ENCODE results near the gene AOC2. TPM values are rescaled to one million over a fixed set of nuclear protein-coding genes. Genes with fewer than 3 reads are reported as not detected.

AOC2 gene
- total and polyA plus RNA-seq, 2 of the 13 experiments (the other 11 are each of a cell fraction or from before 2014, with no cell fraction given) = 1.2 to 3.3 TPM

- no peak for TF ChIP-seq GMEB1 (CRISPR knock-in tag; IDR thresholded peaks at IDR 0.05; ENCODE audit: borderline replicate concordance)
- TF ChIP-seq, protein P1, sequence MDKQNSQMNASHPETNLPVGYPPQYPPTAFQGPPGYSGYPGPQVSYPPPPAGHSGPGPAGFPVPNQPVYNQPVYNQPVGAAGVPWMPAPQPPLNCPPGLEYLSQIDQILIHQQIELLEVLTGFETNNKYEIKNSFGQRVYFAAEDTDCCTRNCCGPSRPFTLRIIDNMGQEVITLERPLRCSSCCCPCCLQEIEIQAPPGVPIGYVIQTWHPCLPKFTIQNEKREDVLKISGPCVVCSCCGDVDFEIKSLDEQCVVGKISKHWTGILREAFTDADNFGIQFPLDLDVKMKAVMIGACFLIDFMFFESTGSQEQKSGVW (CRISPR knock-in tag; IDR thresholded peaks at IDR 0.05; ENCODE audit: borderline replicate concordance) = no peak
- no peak for TF ChIP-seq SMARCE1 (IDR thresholded peaks at IDR 0.05; ENCODE audit: borderline replicate concordance)
- TF ChIP-seq SNAPC2 (CRISPR knock-in tag; IDR thresholded peaks at IDR 0.05) = no peak
- no peak for TF ChIP-seq NFIB (CRISPR knock-in tag; IDR thresholded peaks at IDR 0.05; ENCODE audit: borderline replicate concordance)
- no peak for TF ChIP-seq JUNB (CRISPR knock-in tag; IDR thresholded peaks at IDR 0.05; ENCODE audit: borderline replicate concordance)
- 0 out of 2 replicates have a peak, but pooled peaks have one; percentile 13 for TF ChIP-seq KDM4B (CRISPR knock-in tag; IDR thresholded peaks at IDR 0.05)
- peak; percentile 86; the same call in 1 of the 2 replicates for TF ChIP-seq ZNF788 (CRISPR knock-in tag; IDR thresholded peaks at IDR 0.05; ENCODE audit: borderline replicate concordance)
- TF ChIP-seq ZBTB40 (IDR thresholded peaks at IDR 0.05) = no peak
- peak; percentile 64; the same call in 1 of the 2 replicates for TF ChIP-seq ZBTB40 (CRISPR knock-in tag; IDR thresholded peaks at IDR 0.05)
- no peak for TF ChIP-seq NFYC (CRISPR knock-in tag; IDR thresholded peaks at IDR 0.05)
- TF ChIP-seq, protein P2, sequence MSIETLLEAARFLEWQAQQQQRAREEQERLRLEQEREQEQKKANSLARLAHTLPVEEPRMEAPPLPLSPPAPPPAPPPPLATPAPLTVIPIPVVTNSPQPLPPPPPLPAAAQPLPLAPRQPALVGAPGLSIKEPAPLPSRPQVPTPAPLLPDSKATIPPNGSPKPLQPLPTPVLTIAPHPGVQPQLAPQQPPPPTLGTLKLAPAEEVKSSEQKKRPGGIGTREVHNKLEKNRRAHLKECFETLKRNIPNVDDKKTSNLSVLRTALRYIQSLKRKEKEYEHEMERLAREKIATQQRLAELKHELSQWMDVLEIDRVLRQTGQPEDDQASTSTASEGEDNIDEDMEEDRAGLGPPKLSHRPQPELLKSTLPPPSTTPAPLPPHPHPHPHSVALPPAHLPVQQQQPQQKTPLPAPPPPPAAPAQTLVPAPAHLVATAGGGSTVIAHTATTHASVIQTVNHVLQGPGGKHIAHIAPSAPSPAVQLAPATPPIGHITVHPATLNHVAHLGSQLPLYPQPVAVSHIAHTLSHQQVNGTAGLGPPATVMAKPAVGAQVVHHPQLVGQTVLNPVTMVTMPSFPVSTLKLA (IDR thresholded peaks at IDR 0.05) = no peak; the same call in 1 of the 2 replicates
- TF ChIP-seq, protein P3, sequence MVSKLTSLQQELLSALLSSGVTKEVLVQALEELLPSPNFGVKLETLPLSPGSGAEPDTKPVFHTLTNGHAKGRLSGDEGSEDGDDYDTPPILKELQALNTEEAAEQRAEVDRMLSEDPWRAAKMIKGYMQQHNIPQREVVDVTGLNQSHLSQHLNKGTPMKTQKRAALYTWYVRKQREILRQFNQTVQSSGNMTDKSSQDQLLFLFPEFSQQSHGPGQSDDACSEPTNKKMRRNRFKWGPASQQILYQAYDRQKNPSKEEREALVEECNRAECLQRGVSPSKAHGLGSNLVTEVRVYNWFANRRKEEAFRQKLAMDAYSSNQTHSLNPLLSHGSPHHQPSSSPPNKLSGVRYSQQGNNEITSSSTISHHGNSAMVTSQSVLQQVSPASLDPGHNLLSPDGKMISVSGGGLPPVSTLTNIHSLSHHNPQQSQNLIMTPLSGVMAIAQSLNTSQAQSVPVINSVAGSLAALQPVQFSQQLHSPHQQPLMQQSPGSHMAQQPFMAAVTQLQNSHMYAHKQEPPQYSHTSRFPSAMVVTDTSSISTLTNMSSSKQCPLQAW (CRISPR knock-in tag; IDR thresholded peaks at IDR 0.05) = peak; percentile 96
- no peak for TF ChIP-seq ZNF720 (CRISPR knock-in tag; IDR thresholded peaks at IDR 0.05)
- no peak for TF ChIP-seq KLF15 (CRISPR knock-in tag; IDR thresholded peaks at IDR 0.05; ENCODE audit: borderline replicate concordance)
Observed at GRCh38 chr17:42865638-42866094, 21.3 kb downstream of the AOC2 start (continued).

Measured in HepG2 (cell line).